K562 (cell line): ENCODE measurements around the gene CTU1. TPM values are rescaled to one million over a fixed set of nuclear protein-coding genes. Genes with fewer than 3 reads are reported as not detected.

Experiments used
- ATAC-seq: fragments of 200-7000 bp; cut with Tn5 transposase; 3 replicates; pipeline ENCODE4 v1.9.1; 2020; ENCODE audit warnings: moderate library complexity
- BruUV-seq: library from RNA; stranded (reverse); fragments of 400-500 nt; replicated peaks from 2 replicates; lab custom pipeline; 2021; lab: Mats Ljungman, UMichigan
- CTCF ChIA-PET: fragments of 300-600 bp; formaldehyde crosslinking; extraction: SDS; loops from one replicate; lab custom pipeline; 2021; ENCODE audit warnings: low intra/inter-chr PET ratio; lab: Yijun Ruan, JAX
- POLR2A ChIA-PET: fragments of 300-600, 350-650 bp; sonication (Branson Sonifier 250); formaldehyde crosslinking; extraction: SDS; loops from one replicate; lab custom pipeline; 2021; ENCODE audit warnings: antibody characterized with exemption, inconsistent platforms; lab: Yijun Ruan, JAX
- DNase-seq, 4 experiments: peaks; one replicate each; pipeline versions ENCODE4 v3.0.0 to v3.0.0-alpha.2; 2011 to 2018; ENCODE audit warnings: low spot score in 3 of 4, mixed read lengths in 3 of 4; ENCODE audit errors: extremely low read depth in 1 of 4
- FAIRE-seq: peaks from 2 replicates; lab custom pipeline; 2011; peaks lifted over from hg19 to GRCh38; lab: Jason Lieb, UNC
- H2AFZ ChIP-seq: 2 replicates; pipeline ENCODE4 v1.6.0; 2011; ENCODE audit warnings: low read depth, low read length, control low read depth, inconsistent platforms
- H3K27ac ChIP-seq: fragments of 200-600 bp; 3 replicates; pipeline ENCODE4 v1.8.0; 2011; ENCODE audit warnings: low read depth, mild to moderate bottlenecking, control low read depth, inconsistent platforms, low read length, moderate library complexity, mixed read lengths; ENCODE audit errors: extremely low read depth
- H3K27me3 ChIP-seq, 2 experiments: fragments of 300-600 bp in 1 of 2; 2 replicates in 1 of 2; 3 replicates in 1 of 2; pipeline versions ENCODE4 v1.6.0 to v1.8.0; 2011; ENCODE audit warnings: inconsistent platforms in 2 of 2, low read length in 2 of 2, mild to moderate bottlenecking in 1 of 2, mixed read lengths in 1 of 2, moderate library complexity in 1 of 2; ENCODE audit not compliant: control insufficient read depth in 2 of 2, insufficient read depth in 2 of 2
- H3K36me3 ChIP-seq: fragments of 300-600 bp; 3 replicates; pipeline ENCODE4 v1.8.0; 2011; ENCODE audit warnings: mild to moderate bottlenecking, low read length, inconsistent platforms; ENCODE audit not compliant: control insufficient read depth, insufficient read depth
- H3K4me1 ChIP-seq, 2 experiments: fragments of 200-600 bp in 1 of 2; replicated peaks in 1 of 2; 2 replicates in 1 of 2; 3 replicates in 1 of 2; pipeline versions ENCODE4 v1.5.1 to v1.8.0; 2011; ENCODE audit warnings: inconsistent platforms in 2 of 2, low read length in 2 of 2, mild to moderate bottlenecking in 1 of 2, mixed read lengths in 1 of 2, moderate library complexity in 1 of 2; ENCODE audit not compliant: control insufficient read depth in 2 of 2, insufficient read depth in 2 of 2
- H3K4me2 ChIP-seq: 2 replicates; pipeline ENCODE4 v1.6.1; 2011; ENCODE audit warnings: low read length, control low read depth, inconsistent platforms, mixed read lengths; ENCODE audit not compliant: insufficient read depth
- H3K4me3 ChIP-seq: fragments of 200-600 bp; sonication (generic), shearing (Covaris generic); 2 replicates; pipeline ENCODE4 v1.5.1; 2016; ENCODE audit warnings: control low read depth, inconsistent platforms
- H3K79me2 ChIP-seq: fragments of 200-600 bp; 3 replicates; pipeline ENCODE4 v1.8.0; 2011; ENCODE audit warnings: low read length, inconsistent platforms; ENCODE audit not compliant: control insufficient read depth, insufficient read depth
- H3K9ac ChIP-seq, 2 experiments: 2 replicates each; pipeline versions ENCODE4 v1.6.0 to v1.6.1; 2011; ENCODE audit warnings: low read depth in 2 of 2, low read length in 2 of 2, control low read depth in 1 of 2, inconsistent platforms in 1 of 2, mild to moderate bottlenecking in 1 of 2, mixed read lengths in 1 of 2; ENCODE audit not compliant: insufficient read depth in 1 of 2
- H3K9me1 ChIP-seq: one replicate; pipeline ENCODE4 v1.6.0; 2011; ENCODE audit warnings: inconsistent platforms, mild to moderate bottlenecking, low read length, moderate library complexity; ENCODE audit not compliant: control insufficient read depth, insufficient read depth
- H3K9me3 ChIP-seq: replicated peaks from 2 replicates; pipeline ENCODE4 v1.5.1; 2011; ENCODE audit warnings: low read depth, low read length, inconsistent platforms; ENCODE audit not compliant: control insufficient read depth, insufficient read depth
- H4K20me1 ChIP-seq: replicated peaks from 2 replicates; pipeline ENCODE4 v1.6.1; 2011; ENCODE audit warnings: low read length, inconsistent platforms, mixed read lengths; ENCODE audit not compliant: control insufficient read depth, insufficient read depth
- ATF3 ChIP-seq, 2 experiments: fragments of 450-650 bp in 1 of 2; sonication (generic) in 1 of 2; formaldehyde crosslinking in 1 of 2; IDR thresholded peaks in 1 of 2; conservative IDR thresholded peaks in 1 of 2; 2 replicates each; pipeline versions ENCODE4 v1.6.1 to v1.8.1; 2016 to 2023; ENCODE audit warnings: mild to moderate bottlenecking in 2 of 2, moderate library complexity in 2 of 2, inconsistent platforms in 1 of 2, missing genetic modification reagents in 1 of 2
- CSDE1 ChIP-seq, 2 experiments: fragments of 450-650 bp; IDR thresholded peaks; 2 replicates each; pipeline ENCODE4 v1.6.1; 2016; ENCODE audit warnings: mild to moderate bottlenecking in 1 of 2
- ETV5 ChIP-seq: sonication (generic); formaldehyde crosslinking; IDR thresholded peaks from 2 replicates; pipeline ENCODE4 v1.4.0; 2020; ENCODE audit warnings: low read depth, mild to moderate bottlenecking, missing genetic modification reagents
- SMARCA5 ChIP-seq: fragments of 450-650 bp; IDR thresholded peaks from 2 replicates; pipeline ENCODE4 v1.6.1; 2016
- SNIP1 ChIP-seq: fragments of 450-650 bp; IDR thresholded peaks from 2 replicates; pipeline ENCODE4 v1.7.1; 2017; ENCODE audit warnings: low read depth, mild to moderate bottlenecking
- SPI1 ChIP-seq: IDR thresholded peaks from 2 replicates; pipeline ENCODE4 v1.6.1; 2011; ENCODE audit warnings: low read depth, low read length, control low read depth, borderline replicate concordance
- YY1 ChIP-seq, 3 experiments: IDR thresholded peaks; 2 replicates each; pipeline ENCODE4 v1.6.1; 2011; ENCODE audit warnings: low read length in 2 of 3, mild to moderate bottlenecking in 2 of 3, moderate library complexity in 2 of 3, borderline replicate concordance in 1 of 3, control low read depth in 1 of 3, low read depth in 1 of 3; ENCODE audit not compliant: insufficient read depth in 3 of 3, insufficient replicate concordance in 2 of 3, control insufficient read depth in 1 of 3, insufficient read length in 1 of 3; ENCODE audit errors: extremely low read depth in 1 of 3
- ZBTB34 ChIP-seq: fragments of 250-450 bp; sonication (Bioruptor Pico); IDR thresholded peaks from 2 replicates; pipeline ENCODE4 v1.8.0; 2021; ENCODE audit warnings: mild to moderate bottlenecking, moderate library complexity
- ZNF121 ChIP-seq: sonication (generic); formaldehyde crosslinking; conservative IDR thresholded peaks from 2 replicates; pipeline ENCODE4 v1.8.0; 2022; ENCODE audit warnings: missing genetic modification reagents
- WGBS: fragments of 100-300 bp; shearing (Covaris generic); methylation state at CpG from one replicate; pipeline ENCODE4 v1.1.6; 2016; ENCODE audit warnings: low coverage, mixed read lengths; ENCODE audit not compliant: insufficient coverage; ENCODE audit errors: missing lambda C conversion rate; 5-methylcytosine and 5-hydroxymethylcytosine counted together
- in situ Hi-C: fragments of 300-500 bp; cut with MboI; formaldehyde crosslinking; loops from 4 replicates; pipeline ENCODE4 v1.15.0; 2018; ENCODE audit warnings: inconsistent platforms, mixed read lengths
- intact Hi-C: fragments of 100-400 bp; cut with micrococcal nuclease; formaldehyde crosslinking; loops from 2 replicates; pipeline ENCODE4 v1.14.2; 2022
- polyA plus RNA-seq, 8 experiments: library from polyadenylated mRNA; depleted of rRNA in 4 of 8; stranded (reverse) in 5 of 8; unstranded in 3 of 8; fragments of >200 nt; fragmentation: Nextera tagmentation in 2 of 8; fragmentation: Illumina TruSeq in 1 of 8; extraction: Ambion mirVana in 2 of 8; extraction: Trizol in 1 of 8; gene quantifications; 2 replicates each; pipeline versions ENCODE4 v1.2.1 to v1.2.3, GENCODE V29; 2011 to 2014; ENCODE audit warnings: inconsistent platforms in 1 of 8, missing spikeins in 1 of 8
- total RNA-seq, 7 experiments: library from RNA; depleted of rRNA in 6 of 7; stranded (reverse); fragments of >200 nt in 6 of 7; fragmentation: Illumina TruSeq in 2 of 7; extraction: Trizol in 2 of 7; gene quantifications; 2 replicates each; pipeline versions ENCODE4 v1.2.1 to v1.2.3, GENCODE V29; 2011 to 2021; ENCODE audit warnings: low replicate concordance in 1 of 7
- TF ChIP-seq, protein P1 (sequence below), 2 experiments: fragments of 450-650 bp; IDR thresholded peaks; 2 replicates each; pipeline ENCODE4 v1.6.1; 2016; ENCODE audit warnings: mild to moderate bottlenecking in 2 of 2, borderline replicate concordance in 1 of 2, low read depth in 1 of 2, moderate library complexity in 1 of 2

The CTU1 gene
- total and polyA plus RNA-seq, 9 of the 15 experiments (the other 6 are each of a cell fraction or from before 2014, with no cell fraction given) = 0.03 to 18.4 (median 2.3) TPM; not detected in 1

DNA sequence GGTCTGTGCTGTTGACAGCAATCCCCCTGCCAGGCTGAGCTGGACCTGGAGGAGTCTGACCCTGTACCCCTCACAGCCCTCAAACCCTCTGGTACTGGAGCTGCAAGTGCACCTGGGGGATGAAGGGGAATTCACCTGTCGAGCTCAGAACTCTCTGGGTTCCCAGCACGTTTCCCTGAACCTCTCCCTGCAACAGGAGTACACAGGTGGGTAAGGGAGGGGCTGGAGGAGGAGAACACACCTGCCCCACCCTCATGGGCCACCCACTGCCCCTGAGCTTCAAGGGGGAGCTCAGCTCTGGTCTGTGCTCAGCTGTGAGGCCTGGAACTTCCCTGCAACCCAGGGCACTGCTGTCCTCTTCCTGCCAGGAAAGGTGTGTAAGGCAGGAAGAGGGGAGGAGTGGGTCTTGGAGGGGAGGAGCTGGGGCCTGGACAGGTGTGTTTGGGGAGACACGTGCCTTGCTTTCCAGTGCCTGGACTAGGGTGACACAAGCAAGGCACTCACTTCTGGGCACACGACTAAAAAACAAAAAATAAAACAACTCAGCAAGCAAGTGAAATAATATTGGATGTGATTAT, 37.8 kb upstream of the CTU1 start:
- Histone ChIP-seq H3K9ac (no peak overlapping the region), H4K20me1 (peaks cover 4% of the 10 kb centered on the region; the same call in 1 of the 2 replicates), H3K36me3 (no peaks in the 10 kb centered on the region), H3K4me2 (no peak overlapping the region), H3K9me1 (no peaks in the 10 kb centered on the region), H3K9me3 (no peaks in the 10 kb centered on the region), H2AFZ (no peak overlapping the region), H3K4me1 (peaks cover 2 to 4% of the 10 kb centered on the region in 2 experiments; a peak in 3 of 5 replicates), H3K27me3 (peaks cover 11 to 43% of the 10 kb centered on the region in 2 experiments; a peak in 4 of 5 replicates), H3K4me3 (no peak overlapping the region), H3K79me2 (no peaks in the 10 kb centered on the region), H3K27ac (no peak overlapping the region)
- CTCF ChIA-PET = no interaction called here
- ATAC-seq (no peak), DNase-seq (no peak), FAIRE-seq (no peak)
- no TSS peak for BruUV-seq
- intact Hi-C loops (no loop called here), in situ Hi-C loops (no loop called here)
- POLR2A ChIA-PET = no interaction called here
- 3% methylated on average over 4 of the region's 4 CpGs for WGBS
- TF ChIP-seq ZBTB34 (CRISPR knock-in tag) (no peak), ATF3 (IDR thresholded peaks at IDR 0.05) (no peak), ATF3 (CRISPR knock-in tag; conservative IDR thresholded peaks at IDR 0.05) (no peak), SNIP1 (no peak), ETV5 (CRISPR knock-in tag) (no peak), ZNF121 (CRISPR knock-in tag) (no peak), SMARCA5 (no peak), CSDE1 (IDR thresholded peaks at IDR 0.05) (no peak), YY1 (IDR thresholded peaks at IDR 0.05; ENCODE audit: borderline replicate concordance in 1 of 3, control insufficient read depth in 1 of 3, extremely low read depth in 1 of 3, insufficient read depth in 3 of 3, insufficient read length in 1 of 3, insufficient replicate concordance in 2 of 3, low read depth in 1 of 3, low read length in 2 of 3) (no peak), SPI1 (no peak)
- TF ChIP-seq, protein P1, sequence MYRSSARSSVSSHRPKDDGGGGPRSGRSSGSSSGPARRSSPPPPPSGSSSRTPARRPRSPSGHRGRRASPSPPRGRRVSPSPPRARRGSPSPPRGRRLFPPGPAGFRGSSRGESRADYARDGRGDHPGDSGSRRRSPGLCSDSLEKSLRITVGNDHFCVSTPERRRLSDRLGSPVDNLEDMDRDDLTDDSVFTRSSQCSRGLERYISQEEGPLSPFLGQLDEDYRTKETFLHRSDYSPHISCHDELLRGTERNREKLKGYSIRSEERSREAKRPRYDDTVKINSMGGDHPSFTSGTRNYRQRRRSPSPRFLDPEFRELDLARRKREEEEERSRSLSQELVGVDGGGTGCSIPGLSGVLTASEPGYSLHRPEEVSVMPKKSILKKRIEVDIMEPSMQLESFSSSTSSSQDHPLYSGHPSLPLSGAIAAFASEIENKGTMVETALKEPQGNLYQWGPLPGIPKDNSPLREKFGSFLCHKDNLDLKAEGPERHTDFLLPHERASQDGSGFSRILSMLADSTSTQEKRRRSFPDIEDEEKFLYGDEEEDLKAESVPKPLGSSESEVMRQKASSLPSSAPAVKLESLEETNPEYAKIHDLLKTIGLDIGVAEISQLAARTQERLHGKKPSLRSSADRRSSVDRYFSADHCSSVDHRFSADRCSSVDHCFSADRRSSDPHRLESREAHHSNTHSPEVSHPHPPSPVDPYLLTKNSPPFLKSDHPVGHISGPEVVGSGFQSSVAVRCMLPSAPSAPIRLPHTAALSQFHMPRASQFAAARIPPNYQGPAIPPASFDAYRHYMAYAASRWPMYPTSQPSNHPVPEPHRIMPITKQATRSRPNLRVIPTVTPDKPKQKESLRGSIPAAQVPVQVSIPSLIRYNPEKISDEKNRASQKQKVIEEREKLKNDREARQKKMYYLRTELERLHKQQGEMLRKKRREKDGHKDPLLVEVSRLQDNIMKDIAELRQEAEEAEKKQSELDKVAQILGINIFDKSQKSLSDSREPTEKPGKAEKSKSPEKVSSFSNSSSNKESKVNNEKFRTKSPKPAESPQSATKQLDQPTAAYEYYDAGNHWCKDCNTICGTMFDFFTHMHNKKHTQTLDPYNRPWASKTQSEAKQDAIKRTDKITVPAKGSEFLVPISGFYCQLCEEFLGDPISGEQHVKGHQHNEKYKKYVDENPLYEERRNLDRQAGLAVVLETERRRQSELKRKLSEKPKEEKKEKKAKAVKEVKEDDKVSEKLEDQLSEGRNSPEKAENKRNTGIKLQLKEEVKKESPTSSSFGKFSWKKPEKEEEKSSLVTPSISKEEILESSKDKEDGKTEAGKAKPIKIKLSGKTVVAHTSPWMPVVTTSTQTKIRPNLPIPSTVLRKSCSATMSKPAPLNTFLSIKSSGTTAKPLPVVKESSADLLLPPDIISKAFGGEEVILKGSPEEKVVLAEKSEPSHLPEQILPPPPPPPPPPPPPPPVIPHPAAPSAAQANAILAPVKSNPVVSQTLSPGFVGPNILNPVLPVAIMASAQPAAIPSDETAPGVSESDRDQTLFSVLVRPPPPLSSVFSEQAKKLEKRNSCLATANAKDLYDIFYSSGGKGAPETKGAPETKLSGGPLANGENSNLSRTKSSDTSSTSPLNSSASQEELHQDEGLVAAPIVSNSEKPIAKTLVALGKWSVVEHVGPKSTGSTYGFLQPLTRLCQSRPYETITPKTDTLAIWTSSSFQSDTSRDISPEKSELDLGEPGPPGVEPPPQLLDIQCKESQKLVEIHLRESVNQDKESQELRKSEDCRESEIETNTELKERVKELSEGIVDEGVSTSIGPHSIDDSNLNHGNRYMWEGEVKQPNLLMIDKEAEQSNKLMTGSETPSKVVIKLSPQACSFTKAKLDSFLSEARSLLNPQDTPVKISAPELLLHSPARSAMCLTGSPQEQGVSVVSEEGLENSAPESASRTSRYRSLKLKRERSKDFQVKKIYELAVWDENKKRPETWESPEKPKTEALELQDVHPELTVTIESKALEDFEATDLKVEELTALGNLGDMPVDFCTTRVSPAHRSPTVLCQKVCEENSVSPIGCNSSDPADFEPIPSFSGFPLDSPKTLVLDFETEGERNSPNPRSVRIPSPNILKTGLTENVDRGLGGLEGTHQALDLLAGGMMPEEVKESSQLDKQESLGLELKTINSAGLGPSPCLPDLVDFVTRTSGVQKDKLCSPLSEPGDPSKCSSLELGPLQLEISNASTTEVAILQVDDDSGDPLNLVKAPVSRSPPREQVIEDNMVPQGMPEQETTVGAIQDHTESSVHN (IDR thresholded peaks at IDR 0.05; ENCODE audit: borderline replicate concordance in 1 of 2, low read depth in 1 of 2) = no peak
